Activated naive CD4-positive, alpha-beta T cell treated with anti-CD3 and anti-CD28 coated beads, Interleukin-2, amount 50 U/mL, for 24 hours (primary cell): ENCODE data around the gene TACC3.

Experiments
- H3K27ac Mint-ChIP-seq: one replicate; pipeline ENCODE4 v1.8.0; 2021; ENCODE audit warnings: mild to moderate bottlenecking, mixed read lengths
- H3K27me3 Mint-ChIP-seq: one replicate; pipeline ENCODE4 v1.8.0; 2021; ENCODE audit warnings: mixed read lengths
- H3K36me3 Mint-ChIP-seq: one replicate; pipeline ENCODE4 v1.8.0; 2021; ENCODE audit warnings: mixed read lengths
- H3K4me1 Mint-ChIP-seq: one replicate; pipeline ENCODE4 v1.8.0; 2021; ENCODE audit warnings: mixed read lengths
- H3K4me3 Mint-ChIP-seq: one replicate; pipeline ENCODE4 v1.8.0; 2021; ENCODE audit warnings: mild to moderate bottlenecking, mixed read lengths
- H3K9me3 Mint-ChIP-seq: one replicate; pipeline ENCODE4 v1.8.0; 2021; ENCODE audit warnings: mixed read lengths

The TACC3 gene

GRCh38 chr4:1779588-1780382, 58.5 kb downstream of the TACC3 start:
- Mint-ChIP-seq H3K9me3 (no peaks in the 10 kb centered on the region), H3K36me3 (no peaks in the 10 kb centered on the region), H3K27me3 (no peaks in the 10 kb centered on the region)

GRCh38 chr4:1780435-1780834, 59.1 kb downstream of the TACC3 start:
- H3K4me1 Mint-ChIP-seq: no peaks in the 10 kb centered on the region

More at GRCh38 chr4:1779588-1780382, 58.5 kb downstream of the TACC3 start:
- Mint-ChIP-seq H3K4me3 (no peak overlapping the region), H3K27ac (no peak overlapping the region), H3K4me1 (no peaks in the 10 kb centered on the region)

GRCh38 chr4:1783015-1783414, 61.7 kb downstream of the TACC3 start:
- Mint-ChIP-seq H3K4me1 (no peaks in the 10 kb centered on the region), H3K9me3 (no peaks in the 10 kb centered on the region), H3K27me3 (no peaks in the 10 kb centered on the region), H3K36me3 (no peaks in the 10 kb centered on the region), H3K4me3 (no peak overlapping the region), H3K27ac (no peak overlapping the region)

More at GRCh38 chr4:1780435-1780834, 59.1 kb downstream of the TACC3 start:
- no peaks in the 10 kb centered on the region for H3K27me3 Mint-ChIP-seq
- no peaks in the 10 kb centered on the region for H3K9me3 Mint-ChIP-seq
- H3K36me3 Mint-ChIP-seq: no peaks in the 10 kb centered on the region
- no peak overlapping the region for H3K4me3 Mint-ChIP-seq
- no peak overlapping the region for H3K27ac Mint-ChIP-seq

- H3K4me3 Mint-ChIP-seq: no peak overlapping the region
- no peaks in the 10 kb centered on the region for H3K9me3 Mint-ChIP-seq
- H3K36me3 Mint-ChIP-seq: no peaks in the 10 kb centered on the region
- H3K27me3 Mint-ChIP-seq: no peaks in the 10 kb centered on the region
- H3K27ac Mint-ChIP-seq: no peak overlapping the region
- no peaks in the 10 kb centered on the region for H3K4me1 Mint-ChIP-seq
Observed at GRCh38 chr4:1783970-1784369, 62.6 kb downstream of the TACC3 start.

GRCh38 chr4:1784395-1784788, 63.1 kb downstream of the TACC3 start:
- H3K4me3 Mint-ChIP-seq: no peak overlapping the region
- H3K27me3 Mint-ChIP-seq: no peaks in the 10 kb centered on the region
- H3K36me3 Mint-ChIP-seq: no peaks in the 10 kb centered on the region
- H3K27ac Mint-ChIP-seq: no peak overlapping the region
- no peaks in the 10 kb centered on the region for H3K9me3 Mint-ChIP-seq
- H3K4me1 Mint-ChIP-seq: no peaks in the 10 kb centered on the region

GRCh38 chr4:1784789-1785591, 63.7 kb downstream of the TACC3 start:
- H3K27me3 Mint-ChIP-seq: no peaks in the 10 kb centered on the region
- H3K27ac Mint-ChIP-seq: no peak overlapping the region
- H3K36me3 Mint-ChIP-seq: no peaks in the 10 kb centered on the region
- H3K9me3 Mint-ChIP-seq: no peaks in the 10 kb centered on the region
- no peaks in the 10 kb centered on the region for H3K4me1 Mint-ChIP-seq
- H3K4me3 Mint-ChIP-seq: no peak overlapping the region

- H3K9me3 Mint-ChIP-seq: no peaks in the 10 kb centered on the region
- H3K27ac Mint-ChIP-seq: no peak overlapping the region
- H3K4me1 Mint-ChIP-seq: no peaks in the 10 kb centered on the region
- H3K27me3 Mint-ChIP-seq: no peaks in the 10 kb centered on the region
- no peak overlapping the region for H3K4me3 Mint-ChIP-seq
- no peaks in the 10 kb centered on the region for H3K36me3 Mint-ChIP-seq
Observed at GRCh38 chr4:1785592-1785991, 64.3 kb downstream of the TACC3 start.

GRCh38 chr4:1786544-1787362, 65.4 kb downstream of the TACC3 start:
- no peak overlapping the region for H3K27ac Mint-ChIP-seq
- no peaks in the 10 kb centered on the region for H3K4me1 Mint-ChIP-seq
- H3K27me3 Mint-ChIP-seq: no peaks in the 10 kb centered on the region
- no peaks in the 10 kb centered on the region for H3K9me3 Mint-ChIP-seq
- no peaks in the 10 kb centered on the region for H3K36me3 Mint-ChIP-seq
- H3K4me3 Mint-ChIP-seq: no peak overlapping the region

GRCh38 chr4:1787411-1788077, 66.2 kb downstream of the TACC3 start:
- no peaks in the 10 kb centered on the region for H3K36me3 Mint-ChIP-seq
- H3K27me3 Mint-ChIP-seq: no peaks in the 10 kb centered on the region
- no peak overlapping the region for H3K27ac Mint-ChIP-seq
- no peaks in the 10 kb centered on the region for H3K4me1 Mint-ChIP-seq
- H3K4me3 Mint-ChIP-seq: no peak overlapping the region
- H3K9me3 Mint-ChIP-seq: no peaks in the 10 kb centered on the region

GRCh38 chr4:1788254-1788973, 67.1 kb downstream of the TACC3 start:
- Mint-ChIP-seq H3K27ac (no peak overlapping the region), H3K4me1 (no peaks in the 10 kb centered on the region), H3K27me3 (no peaks in the 10 kb centered on the region), H3K9me3 (no peaks in the 10 kb centered on the region), H3K4me3 (no peak overlapping the region), H3K36me3 (no peaks in the 10 kb centered on the region)

GRCh38 chr4:1789552-1789951, 68.2 kb downstream of the TACC3 start:
- Mint-ChIP-seq H3K36me3 (no peaks in the 10 kb centered on the region), H3K4me1 (no peaks in the 10 kb centered on the region)

GRCh38 chr4:1790005-1790404, 68.7 kb downstream of the TACC3 start:
- H3K4me1 Mint-ChIP-seq: no peaks in the 10 kb centered on the region
- no peaks in the 10 kb centered on the region for H3K9me3 Mint-ChIP-seq
- no peaks in the 10 kb centered on the region for H3K36me3 Mint-ChIP-seq
- H3K4me3 Mint-ChIP-seq: no peak overlapping the region
- H3K27me3 Mint-ChIP-seq: no peaks in the 10 kb centered on the region
- H3K27ac Mint-ChIP-seq: no peak overlapping the region

More at GRCh38 chr4:1789552-1789951, 68.2 kb downstream of the TACC3 start:
- Mint-ChIP-seq H3K9me3 (no peaks in the 10 kb centered on the region), H3K27me3 (no peaks in the 10 kb centered on the region), H3K4me3 (no peak overlapping the region), H3K27ac (no peak overlapping the region)

GRCh38 chr4:1792158-1792831, 71.0 kb downstream of the TACC3 start:
- H3K27me3 Mint-ChIP-seq: peaks cover 7% of the 10 kb centered on the region
- H3K27ac Mint-ChIP-seq: no peak overlapping the region
- H3K36me3 Mint-ChIP-seq: no peaks in the 10 kb centered on the region
- H3K4me3 Mint-ChIP-seq: peak overlapping the region; percentile 59
- no peaks in the 10 kb centered on the region for H3K4me1 Mint-ChIP-seq
- no peaks in the 10 kb centered on the region for H3K9me3 Mint-ChIP-seq

GRCh38 chr4:1792832-1793495, 71.6 kb downstream of the TACC3 start, which contains the start of gene FGFR3:
TSS of gene FGFR3 (plus strand) at chr4:1793293. CDS start at chr4:1793935, 642 bp downstream.
- Mint-ChIP-seq H3K4me3 (peak within 1 kb of the TSS; percentile 59), H3K4me1 (no peaks in the 10 kb centered on the region), H3K27me3 (peaks cover 7% of the 10 kb centered on the region), H3K36me3 (no peaks in the 10 kb centered on the region), H3K9me3 (no peaks in the 10 kb centered on the region), H3K27ac (no peak within 1 kb of the TSS)
